Hepatocyte (in vitro differentiated cells): ENCODE measurements around the gene ZNF500. TPM values are rescaled to one million over a fixed set of nuclear protein-coding genes. Genes with fewer than 3 reads are reported as not detected.

Experiments
- DNase-seq: peaks from one replicate; pipeline ENCODE4 v3.0.0-alpha.2; 2016; ENCODE audit warnings: low spot score
- H2AFZ ChIP-seq: fragments of 200-600 bp; sonication (generic); 2 replicates; pipeline ENCODE4 v1.6.0; 2016; ENCODE audit warnings: antibody characterized with exemption, mild to moderate bottlenecking
- H3K27ac ChIP-seq: fragments of 200-600 bp; sonication (generic); 2 replicates; pipeline ENCODE4 v1.5.1; 2016; ENCODE audit warnings: mild to moderate bottlenecking
- H3K27me3 ChIP-seq: fragments of 200-600 bp; sonication (generic); 2 replicates; pipeline ENCODE4 v1.6.1; 2016
- H3K36me3 ChIP-seq: fragments of 200-600 bp; sonication (generic); replicated peaks from 2 replicates; pipeline ENCODE4 v1.5.1; 2016; ENCODE audit warnings: low read depth; ENCODE audit not compliant: insufficient read depth
- H3K4me1 ChIP-seq: fragments of 200-600 bp; sonication (generic); 2 replicates; pipeline ENCODE4 v1.5.1; 2016; ENCODE audit warnings: mild to moderate bottlenecking, moderate library complexity; ENCODE audit not compliant: insufficient read depth
- H3K4me2 ChIP-seq: fragments of 200-600 bp; sonication (generic); 2 replicates; pipeline ENCODE4 v1.6.0; 2016
- H3K4me3 ChIP-seq: fragments of 200-600 bp; sonication (generic); 2 replicates; pipeline ENCODE4 v1.5.1; 2016; ENCODE audit warnings: mild to moderate bottlenecking
- H3K79me2 ChIP-seq: fragments of 200-600 bp; sonication (generic); 2 replicates; pipeline ENCODE4 v1.6.0; 2017; ENCODE audit warnings: mild to moderate bottlenecking
- H3K9me2 ChIP-seq: fragments of 200-600 bp; sonication (generic); replicated peaks from 2 replicates; pipeline ENCODE4 v1.6.0; 2017; ENCODE audit warnings: mild to moderate bottlenecking; ENCODE audit not compliant: insufficient read depth
- H3K9me3 ChIP-seq: fragments of 200-600 bp; sonication (generic); 2 replicates; pipeline ENCODE4 v1.5.1; 2016; ENCODE audit warnings: low read depth, mild to moderate bottlenecking
- H4K20me1 ChIP-seq: fragments of 200-600 bp; sonication (generic); 2 replicates; pipeline ENCODE4 v1.6.0; 2016; ENCODE audit warnings: mild to moderate bottlenecking; ENCODE audit not compliant: insufficient read depth, poor library complexity, severe bottlenecking
- CTCF ChIP-seq: fragments of 200-600 bp; sonication (generic); IDR thresholded peaks from 2 replicates; pipeline ENCODE4 v1.5.1; 2016; ENCODE audit warnings: antibody characterized with exemption, mild to moderate bottlenecking; ENCODE audit not compliant: poor library complexity
- EZH2 ChIP-seq: fragments of 200-600 bp; sonication (generic); IDR thresholded peaks from 2 replicates; pipeline ENCODE4 v1.6.1; 2016; ENCODE audit warnings: antibody characterized with exemption, mild to moderate bottlenecking, borderline replicate concordance
- EZH2phosphoT487 ChIP-seq: fragments of 200-600 bp; sonication (generic); IDR thresholded peaks from one replicate; pipeline ENCODE4 v1.6.1; 2018; ENCODE audit warnings: antibody characterized with exemption, mild to moderate bottlenecking, low read depth, moderate library complexity; ENCODE audit not compliant: unreplicated experiment, severe bottlenecking
- WGBS: methylation state at CpG from one replicate; pipeline ENCODE4 v1.1.6; 2016; ENCODE audit warnings: low lambda C conversion rate; ENCODE audit errors: missing lambda C conversion rate; 5-methylcytosine and 5-hydroxymethylcytosine counted together
- polyA plus RNA-seq: library from polyadenylated mRNA; unstranded; fragments of >200 nt; fragmentation: Nextera tagmentation; extraction: Ambion mirVana; gene quantifications from 2 replicates; pipeline ENCODE4 v1.2.1, GENCODE V29; 2016
- total RNA-seq: library from RNA; depleted of rRNA; stranded (reverse); fragments of >200 nt; gene quantifications from 2 replicates; pipeline ENCODE4 v1.2.3, GENCODE V29; 2014

Gene ZNF500
- total and polyA plus RNA-seq, 2 experiments from 2014 or later: 10.4 to 10.6 TPM

GRCh38 chr16:4768549-4769305 is 1.8 kb upstream of the ZNF500 start:
- peak overlapping the region; percentile 82 for H2AFZ ChIP-seq
- TF ChIP-seq EZH2phosphoT487: no peak
- TF ChIP-seq EZH2: no peak
- TF ChIP-seq CTCF: no peak
- H3K9me2 ChIP-seq: no peaks in the 10 kb centered on the region
- peak overlapping the region; percentile 66 for H3K4me3 ChIP-seq
- peak overlapping the region; percentile 84 for H3K27ac ChIP-seq
- H3K4me2 ChIP-seq: peak overlapping the region; percentile 83
- no peaks in the 10 kb centered on the region for H3K9me3 ChIP-seq
- no peaks in the 10 kb centered on the region for H3K4me1 ChIP-seq
- peaks cover 28% of the 10 kb centered on the region for H3K79me2 ChIP-seq
- WGBS: 6% methylated on average over 48 of the region's 48 CpGs
- no peaks in the 10 kb centered on the region for H3K27me3 ChIP-seq
- DNase-seq: peak; percentile 97
- H3K36me3 ChIP-seq: no peaks in the 10 kb centered on the region
- H4K20me1 ChIP-seq: no peaks in the 10 kb centered on the region

- H3K27ac ChIP-seq: peak overlapping the region; percentile 84
- TF ChIP-seq EZH2phosphoT487: no peak
- TF ChIP-seq EZH2: no peak
- TF ChIP-seq CTCF: no peak
- peak overlapping the region; percentile 82 for H2AFZ ChIP-seq
- no peaks in the 10 kb centered on the region for H3K9me2 ChIP-seq
- WGBS: 80% methylated on average over 17 of the region's 17 CpGs
- H3K27me3 ChIP-seq: no peaks in the 10 kb centered on the region
- no peaks in the 10 kb centered on the region for H3K36me3 ChIP-seq
- H3K4me2 ChIP-seq: peak overlapping the region; percentile 83
- H3K9me3 ChIP-seq: no peaks in the 10 kb centered on the region
- no peaks in the 10 kb centered on the region for H4K20me1 ChIP-seq
- no peak overlapping the region for H3K4me3 ChIP-seq
- H3K4me1 ChIP-seq: no peaks in the 10 kb centered on the region
- no peak for DNase-seq
- peaks cover 31% of the 10 kb centered on the region for H3K79me2 ChIP-seq
Observed at GRCh38 chr16:4767872-4768548, 1.0 kb upstream of the ZNF500 start.

GRCh38 chr16:4765511-4766474 is 1.2 kb downstream of the ZNF500 start:
- DNase-seq: no peak
- Histone ChIP-seq H3K9me2 (no peaks in the 10 kb centered on the region), H4K20me1 (no peaks in the 10 kb centered on the region), H3K4me1 (no peaks in the 10 kb centered on the region), H3K9me3 (no peaks in the 10 kb centered on the region), H3K36me3 (no peaks in the 10 kb centered on the region), H3K4me2 (peak overlapping the region; percentile 89), H3K27me3 (no peaks in the 10 kb centered on the region), H3K27ac (peak overlapping the region; percentile 64), H2AFZ (no peak overlapping the region), H3K4me3 (peak overlapping the region; percentile 92), H3K79me2 (peaks cover 31% of the 10 kb centered on the region)
- WGBS: 81% methylated on average over 26 of the region's 26 CpGs
- TF ChIP-seq EZH2phosphoT487: no peak
